NCI-H2107 treated with DMSO at 0.1 percent for 48 hours (cell line): ENCODE data around the gene CACHD1.
"Not testable (repeated sequence)": the region's sequence is repeated elsewhere in the genome, so short reads cannot be mapped to it uniquely, and the experiment has no call there.

Source experiments
- DNase-seq: peaks from one replicate; lab custom pipeline; 2025; ENCODE audit not compliant: unreplicated experiment; lab: John Stamatoyannopoulos, UW

The CACHD1 gene

GRCh38 chr1:64581135-64581842 is 111.4 kb downstream of the CACHD1 start:
- DNase-seq, result peak; percentile 86

GRCh38 chr1:64581843-64582185 is 111.9 kb downstream of the CACHD1 start:
- DNase-seq, result no peak

GRCh38 chr1:64584479-64584878 is 114.5 kb downstream of the CACHD1 start:
- DNase-seq, result no peak

- no peak for DNase-seq
Measured at GRCh38 chr1:64588876-64589275, 118.9 kb downstream of the CACHD1 start.

GRCh38 chr1:64590316-64590715 is 120.4 kb downstream of the CACHD1 start:
- DNase-seq, result no peak

- no peak for DNase-seq
Measured at GRCh38 chr1:64594446-64594845, 124.5 kb downstream of the CACHD1 start.

- no peak for DNase-seq
Measured at GRCh38 chr1:64595871-64596515, 126.1 kb downstream of the CACHD1 start.

- DNase-seq, result no peak
Measured at GRCh38 chr1:64597113-64597512, 127.2 kb downstream of the CACHD1 start.

GRCh38 chr1:64598100-64598571 is 128.2 kb downstream of the CACHD1 start:
- DNase-seq, result no peak

- no peak for DNase-seq
Measured at GRCh38 chr1:64599242-64599641, 129.3 kb downstream of the CACHD1 start.

- no peak for DNase-seq
Measured at GRCh38 chr1:64601207-64601606, 131.3 kb downstream of the CACHD1 start.

GRCh38 chr1:64608005-64608650 is 138.2 kb downstream of the CACHD1 start:
- DNase-seq, result no peak

GRCh38 chr1:64608651-64609048 is 138.7 kb downstream of the CACHD1 start:
- no peak for DNase-seq

- DNase-seq, result not testable (repeated sequence)
Measured at GRCh38 chr1:64610950-64611349, 141.0 kb downstream of the CACHD1 start.

- no peak for DNase-seq
Measured at GRCh38 chr1:64616039-64616438, 146.1 kb downstream of the CACHD1 start.

- DNase-seq, result no peak
Measured at GRCh38 chr1:64623750-64624191, 153.8 kb downstream of the CACHD1 start.

GRCh38 chr1:64624218-64624713 is 154.3 kb downstream of the CACHD1 start:
- no peak for DNase-seq

- no peak for DNase-seq
Measured at GRCh38 chr1:64624808-64625207, 154.9 kb downstream of the CACHD1 start.

- no peak for DNase-seq
Measured at GRCh38 chr1:64630611-64631010, 160.7 kb downstream of the CACHD1 start.

GRCh38 chr1:64631346-64632034 is 161.6 kb downstream of the CACHD1 start:
- no peak for DNase-seq

GRCh38 chr1:64632936-64633335 is 163.0 kb downstream of the CACHD1 start:
- DNase-seq, result no peak
